Measurements from ENCODE around the gene NME4. TPM values are rescaled to one million over a fixed set of nuclear protein-coding genes. Genes with fewer than 3 reads are reported as not detected.

Gene NME4
- total RNA-seq, 5 donors from 2014 or later (not counting 1 experiment from before 2014, with no cell fraction given): 32.5 to 48.4 (median 41.3) TPM

DNA sequence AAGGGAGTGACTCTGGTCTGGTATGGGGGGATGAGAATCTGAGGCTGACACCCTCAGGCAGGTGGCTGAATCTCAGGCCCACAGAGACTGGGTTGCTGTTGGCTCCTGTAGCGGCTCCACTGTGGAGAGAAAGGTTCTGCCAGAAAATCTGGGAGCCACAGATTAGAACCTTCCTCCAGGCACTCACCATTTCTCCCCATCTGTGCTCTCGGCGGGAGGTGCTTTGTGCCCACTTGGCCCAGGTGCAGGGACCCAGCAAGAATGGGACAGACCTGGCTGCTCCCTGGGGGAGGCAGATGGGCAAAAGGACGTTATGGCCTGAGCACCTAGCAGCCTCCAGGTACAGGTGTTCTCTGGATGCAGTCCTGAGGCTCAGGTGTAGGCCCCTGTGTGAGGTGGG, 48.6 kb downstream of the NME4 start:
- H3K27ac Mint-ChIP-seq: no peak overlapping the region
- peaks cover 0 to 4% (median 4%) of the 10 kb centered on the region in 3 donors for H3K4me1 Mint-ChIP-seq
- WGBS (ENCODE audit: insufficient coverage): 71% methylated on average over 1 of the region's 4 CpGs

More for the DNA sequence above, 48.6 kb downstream of the NME4 start:
- POLR2A ChIA-PET: no interaction called here
- H3K27me3 ChIP-seq (replicated peaks in 1 of 2; ENCODE audit: control insufficient read depth in 2 of 2, extremely low read depth in 1 of 2, insufficient read depth in 2 of 2, low read length in 1 of 2): no peaks in the 10 kb centered on the region
- no peaks in the 10 kb centered on the region for H3K4me1 ChIP-seq (ENCODE audit: control insufficient read depth in 1 of 2, extremely low read depth in 1 of 2, insufficient read depth in 2 of 2, low read length in 2 of 2)
- DNase-seq (no peak), ATAC-seq (replicated peaks in 1 of 4) (no peak)
- Mint-ChIP-seq H3K36me3 (peaks cover 10% of the 10 kb centered on the region), H3K9me3 (no peaks in the 10 kb centered on the region), H3K4me3 (no peak overlapping the region), H3K27me3 (no peaks in the 10 kb centered on the region)
- CTCF ChIA-PET: no interaction called here
- peaks cover 0 to 5% of the 10 kb centered on the region in 2 donors for H3K36me3 ChIP-seq (ENCODE audit: control insufficient read depth in 2 of 2, extremely low read depth in 1 of 2, insufficient read depth in 1 of 2, low read length in 1 of 2)
- H3K27ac ChIP-seq (ENCODE audit: low read length): no peak overlapping the region
- H3K9me3 ChIP-seq: no peaks in the 10 kb centered on the region
- H3K4me3 ChIP-seq (ENCODE audit: control insufficient read depth in 1 of 2, extremely low read depth in 1 of 2, low read length in 1 of 2): no peak overlapping the region

Other genes starting within 250 kb of the NME4 start
- under 1 TPM in 3 of 5 donors, not detected in 2; 0.51 to 0.76 (median 0.59) TPM for gene HBZ, start 244.6 kb upstream of the NME4 start, total RNA-seq
- gene HBM, start 231.2 kb upstream of the NME4 start, total RNA-seq: not detected
- 10 to 100 TPM in 1 of 5 donors, not detected in 4; 13.2 TPM for gene HBA2, start 224.3 kb upstream of the NME4 start, total RNA-seq
- gene HBA1, start 220.5 kb upstream of the NME4 start, total RNA-seq: 1 to 10 TPM in 3 of 5 donors, not detected in 2; 5.5 to 6.4 (median 6.0) TPM
- not detected for gene HBQ1, start 216.7 kb upstream of the NME4 start, total RNA-seq
- gene LUC7L, start 167.8 kb upstream of the NME4 start, total RNA-seq: 100 to 1,000 TPM; 134 to 170 (median 158) TPM
- gene FAM234A, start 162.4 kb upstream of the NME4 start, total RNA-seq: 10 to 100 TPM; 31.6 to 38.2 (median 36.1) TPM
- under 1 TPM in 1 of 5 donors, not detected in 4; 0.54 TPM for gene RGS11, start 121.3 kb upstream of the NME4 start, total RNA-seq
- gene ARHGDIG, start 116.6 kb upstream of the NME4 start, total RNA-seq: 1 to 10 TPM in 1 of 5 donors, under 1 TPM in 2, not detected in 2; 0.40 to 1.6 (median 0.59) TPM
- gene PDIA2, start 114.0 kb upstream of the NME4 start, total RNA-seq: under 1 TPM in 3 of 5 donors, not detected in 2; 0.38 to 0.54 (median 0.53) TPM
- 10 to 100 TPM; 38.5 to 58.9 (median 50.4) TPM for gene AXIN1, start 44.5 kb upstream of the NME4 start, total RNA-seq
- gene MRPL28, start 26.7 kb upstream of the NME4 start, total RNA-seq: 10 to 100 TPM; 29.3 to 43.8 (median 34.5) TPM
- 100 to 1,000 TPM in 4 of 5 donors, 10 to 100 TPM in 1; 34.9 to 143 (median 122) TPM for gene PGAP6, start 15.2 kb upstream of the NME4 start, total RNA-seq
- gene DECR2, start 4.7 kb downstream of the NME4 start, total RNA-seq: 10 to 100 TPM; 10.5 to 17.6 (median 11.3) TPM
- gene RAB11FIP3, start 28.4 kb downstream of the NME4 start, total RNA-seq: 10 to 100 TPM; 36.9 to 49.0 (median 44.1) TPM
- 10 to 100 TPM; 61.7 to 89.0 (median 82.7) TPM for gene CAPN15, start 130.5 kb downstream of the NME4 start, total RNA-seq
- not detected for gene PRR35, start 163.2 kb downstream of the NME4 start, total RNA-seq
- gene NHLRC4, start 169.8 kb downstream of the NME4 start, total RNA-seq: 1 to 10 TPM; 1.3 to 5.0 (median 3.6) TPM
- 10 to 100 TPM; 38.2 to 86.9 (median 63.1) TPM for gene PIGQ, start 172.8 kb downstream of the NME4 start, total RNA-seq
- gene RAB40C, start 192.9 kb downstream of the NME4 start, total RNA-seq: 10 to 100 TPM; 14.1 to 28.0 (median 24.4) TPM
- 1 to 10 TPM in 3 of 5 donors, under 1 TPM in 2; 0.15 to 1.5 (median 1.0) TPM for gene WFIKKN1, start 233.8 kb downstream of the NME4 start, total RNA-seq
- gene METTL26, start 239.1 kb downstream of the NME4 start, total RNA-seq: 10 to 100 TPM; 42.1 to 94.0 (median 87.2) TPM
- 10 to 100 TPM; 19.1 to 43.0 (median 40.0) TPM for gene MCRIP2, start 244.6 kb downstream of the NME4 start, total RNA-seq